ENCODE measurements around the gene DPP6.

Gene DPP6

DNA sequence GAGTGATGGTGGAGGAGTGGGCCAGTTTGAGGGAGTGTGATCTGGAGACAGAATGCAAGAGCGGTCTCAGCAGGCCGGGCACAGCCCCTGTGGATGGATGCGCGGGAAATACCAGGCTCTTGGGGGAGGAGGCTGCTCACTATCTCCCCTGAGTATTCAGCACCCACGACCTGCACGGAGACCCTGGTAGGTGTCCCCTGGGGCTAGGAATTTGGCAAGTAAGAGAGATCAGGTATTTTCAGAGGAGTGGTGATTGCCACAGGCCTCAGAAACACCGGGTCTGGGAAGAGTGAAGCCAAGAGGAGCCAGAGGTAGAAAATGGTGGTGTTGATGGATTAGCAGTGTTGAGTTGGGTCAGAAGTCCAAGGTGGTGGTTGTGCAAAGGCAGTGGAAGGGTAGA, 524.4 kb downstream of the DPP6 start:
- no peak overlapping the region for H3K4me3 ChIP-seq (ENCODE audit: insufficient read depth, low read depth, low read length)
- WGBS, 2 experiments = 92 to 94% methylated on average over 7 of the region's 7 CpGs
- no peaks in the 10 kb centered on the region for H3K9me3 ChIP-seq (ENCODE audit: control insufficient read depth, low read length)
- no peaks in the 10 kb centered on the region for H3K4me1 ChIP-seq (ENCODE audit: control insufficient read depth, insufficient read depth, low read length)
- no peaks in the 10 kb centered on the region for H3K27me3 ChIP-seq (ENCODE audit: control insufficient read depth, insufficient read depth, low read length, poor library complexity, severe bottlenecking)
- H3K27ac ChIP-seq (ENCODE audit: insufficient read depth, low read depth, low read length, poor library complexity, severe bottlenecking) = no peak overlapping the region
- H3K36me3 ChIP-seq (ENCODE audit: control insufficient read depth, insufficient read depth, low read length) = no peaks in the 10 kb centered on the region

DNA sequence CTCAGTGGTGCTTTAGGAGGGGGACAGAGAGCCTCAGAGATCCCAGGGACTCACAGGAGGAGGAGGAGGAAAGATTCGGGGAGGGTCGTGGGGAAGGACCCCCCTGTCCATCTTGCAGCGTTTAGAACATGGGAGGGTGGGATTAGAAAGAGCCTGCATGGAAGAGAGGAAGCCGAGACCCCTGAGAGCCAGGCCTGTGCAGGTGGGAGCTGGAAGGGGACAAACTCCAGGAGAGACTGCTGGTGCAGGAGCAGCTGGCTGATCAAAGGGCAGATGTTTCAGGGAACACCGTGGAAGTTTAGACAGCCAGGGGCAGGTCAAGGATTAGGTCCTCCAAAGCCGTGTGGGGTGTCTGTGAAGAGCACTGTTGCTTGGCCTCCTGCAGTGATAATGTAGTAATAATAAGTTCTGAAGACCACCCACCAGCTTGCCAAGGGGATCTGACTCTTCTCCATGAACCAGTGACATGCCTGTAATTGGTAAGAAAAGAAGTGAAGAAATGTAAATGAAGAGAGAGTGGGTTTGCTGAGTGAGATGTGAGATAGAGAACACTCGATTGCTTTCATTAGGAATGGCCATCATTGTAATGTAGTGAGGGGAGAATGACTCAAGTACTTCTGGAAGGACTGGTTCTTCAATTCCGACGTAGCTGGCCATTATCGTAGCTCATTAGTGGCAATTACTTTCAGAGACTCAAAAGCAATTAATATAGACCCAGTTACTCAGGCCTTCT, 525.1 kb downstream of the DPP6 start:
- H3K9me3 ChIP-seq (ENCODE audit: control insufficient read depth, low read length) = no peaks in the 10 kb centered on the region
- H3K4me3 ChIP-seq (ENCODE audit: insufficient read depth, low read depth, low read length) = no peak overlapping the region
- H3K27me3 ChIP-seq (ENCODE audit: control insufficient read depth, insufficient read depth, low read length, poor library complexity, severe bottlenecking) = no peaks in the 10 kb centered on the region
- H3K27ac ChIP-seq (ENCODE audit: insufficient read depth, low read depth, low read length, poor library complexity, severe bottlenecking) = no peak overlapping the region
- no peaks in the 10 kb centered on the region for H3K36me3 ChIP-seq (ENCODE audit: control insufficient read depth, insufficient read depth, low read length)
- H3K4me1 ChIP-seq (ENCODE audit: control insufficient read depth, insufficient read depth, low read length) = no peaks in the 10 kb centered on the region
- WGBS, 2 experiments = 89 to 93% methylated on average over 10 of the region's 10 CpGs

DNA sequence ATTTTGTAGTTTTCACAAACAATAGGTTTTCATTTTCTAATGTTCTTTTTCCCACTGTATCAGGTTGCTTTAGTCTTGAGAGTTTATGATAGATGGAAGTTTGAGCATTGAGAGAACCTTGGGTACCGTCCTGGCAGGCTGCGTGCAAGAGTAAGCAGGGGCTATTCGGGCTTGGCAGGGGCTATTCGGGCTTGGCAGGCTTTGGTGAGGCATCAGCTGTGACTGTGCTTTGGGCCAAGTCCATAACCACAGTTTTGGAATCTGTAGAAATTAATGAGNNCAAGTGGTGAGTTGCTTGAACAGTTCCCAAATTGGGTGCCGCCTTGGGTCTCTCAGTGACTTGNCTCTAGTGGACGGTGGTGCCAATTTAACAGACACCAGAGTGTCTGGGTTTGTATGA, 526.1 kb downstream of the DPP6 start:
- Histone ChIP-seq H3K9me3 (ENCODE audit: control insufficient read depth, low read length) (no peaks in the 10 kb centered on the region), H3K4me1 (ENCODE audit: control insufficient read depth, insufficient read depth, low read length) (no peaks in the 10 kb centered on the region), H3K36me3 (ENCODE audit: control insufficient read depth, insufficient read depth, low read length) (no peaks in the 10 kb centered on the region), H3K27me3 (ENCODE audit: control insufficient read depth, insufficient read depth, low read length, poor library complexity, severe bottlenecking) (no peaks in the 10 kb centered on the region), H3K27ac (ENCODE audit: insufficient read depth, low read depth, low read length, poor library complexity, severe bottlenecking) (no peak overlapping the region), H3K4me3 (ENCODE audit: insufficient read depth, low read depth, low read length) (no peak overlapping the region)
- WGBS, 2 experiments = 94 to 96% methylated on average over 6 of the region's 6 CpGs

DNA sequence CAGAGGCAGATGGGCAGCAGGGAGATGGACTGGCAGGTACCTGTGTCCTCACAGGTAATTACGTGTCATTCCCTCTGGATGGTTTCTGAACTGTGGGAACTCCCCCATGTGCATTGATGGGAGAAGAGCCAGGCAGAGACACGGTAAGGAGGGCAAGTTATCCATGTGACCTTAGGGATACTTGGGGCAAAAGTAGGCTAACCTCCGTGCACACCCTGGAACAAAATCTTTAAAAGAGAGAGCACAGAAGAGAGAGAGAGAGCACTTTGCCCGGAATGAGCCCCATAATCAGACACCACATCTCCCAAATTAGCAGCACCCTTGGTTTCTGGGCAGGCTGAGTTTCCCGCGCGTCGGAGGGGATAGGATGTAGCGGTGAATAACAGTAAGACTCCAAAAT, 527.5 kb downstream of the DPP6 start:
- no peak overlapping the region for H3K27ac ChIP-seq (ENCODE audit: insufficient read depth, low read depth, low read length, poor library complexity, severe bottlenecking)
- no peaks in the 10 kb centered on the region for H3K9me3 ChIP-seq (ENCODE audit: control insufficient read depth, low read length)
- WGBS, 2 experiments = 89 to 92% methylated on average over 9 of the region's 9 CpGs
- H3K36me3 ChIP-seq (ENCODE audit: control insufficient read depth, insufficient read depth, low read length) = no peaks in the 10 kb centered on the region
- H3K4me3 ChIP-seq (ENCODE audit: insufficient read depth, low read depth, low read length) = no peak overlapping the region
- H3K27me3 ChIP-seq (ENCODE audit: control insufficient read depth, insufficient read depth, low read length, poor library complexity, severe bottlenecking) = no peaks in the 10 kb centered on the region
- H3K4me1 ChIP-seq (ENCODE audit: control insufficient read depth, insufficient read depth, low read length) = no peaks in the 10 kb centered on the region

DNA sequence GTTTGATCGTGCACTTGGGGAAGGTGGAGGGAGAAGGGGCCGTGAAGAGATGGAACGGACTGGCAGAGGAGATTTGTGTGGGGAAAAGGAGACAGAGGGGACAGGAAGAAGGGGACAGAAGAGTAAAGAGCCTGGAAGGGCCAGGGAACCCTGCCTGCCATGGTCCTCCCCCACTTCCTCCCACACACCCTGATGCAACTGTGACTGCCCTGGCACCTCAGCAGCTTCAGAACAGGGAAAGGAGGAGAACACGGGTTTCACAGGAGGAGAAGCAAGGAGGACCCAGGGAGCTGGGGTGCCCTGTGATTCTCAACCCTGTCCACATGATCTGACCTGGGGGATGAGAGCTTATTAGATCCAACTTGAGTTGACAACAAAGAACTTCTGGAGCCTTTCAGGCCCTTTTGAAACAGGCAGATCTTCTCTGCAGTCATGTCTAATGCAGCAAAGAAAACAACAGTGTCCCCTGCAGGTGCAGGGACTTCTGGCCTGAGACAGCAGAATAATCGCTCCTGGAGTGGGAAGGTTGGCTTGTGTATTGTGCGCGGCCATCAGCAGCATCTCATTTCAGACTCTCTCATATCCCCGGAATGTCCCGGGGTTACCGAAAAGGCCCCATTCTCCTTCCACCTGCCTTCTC, 529.2 kb downstream of the DPP6 start:
- H3K9me3 ChIP-seq (ENCODE audit: control insufficient read depth, low read length) = no peaks in the 10 kb centered on the region
- no peak overlapping the region for H3K4me3 ChIP-seq (ENCODE audit: insufficient read depth, low read depth, low read length)
- H3K27me3 ChIP-seq (ENCODE audit: control insufficient read depth, insufficient read depth, low read length, poor library complexity, severe bottlenecking) = no peaks in the 10 kb centered on the region
- no peaks in the 10 kb centered on the region for H3K36me3 ChIP-seq (ENCODE audit: control insufficient read depth, insufficient read depth, low read length)
- WGBS, 2 experiments = 94 to 95% methylated on average over 10 of the region's 10 CpGs
- H3K4me1 ChIP-seq (ENCODE audit: control insufficient read depth, insufficient read depth, low read length) = no peaks in the 10 kb centered on the region
- H3K27ac ChIP-seq (ENCODE audit: insufficient read depth, low read depth, low read length, poor library complexity, severe bottlenecking) = no peak overlapping the region

DNA sequence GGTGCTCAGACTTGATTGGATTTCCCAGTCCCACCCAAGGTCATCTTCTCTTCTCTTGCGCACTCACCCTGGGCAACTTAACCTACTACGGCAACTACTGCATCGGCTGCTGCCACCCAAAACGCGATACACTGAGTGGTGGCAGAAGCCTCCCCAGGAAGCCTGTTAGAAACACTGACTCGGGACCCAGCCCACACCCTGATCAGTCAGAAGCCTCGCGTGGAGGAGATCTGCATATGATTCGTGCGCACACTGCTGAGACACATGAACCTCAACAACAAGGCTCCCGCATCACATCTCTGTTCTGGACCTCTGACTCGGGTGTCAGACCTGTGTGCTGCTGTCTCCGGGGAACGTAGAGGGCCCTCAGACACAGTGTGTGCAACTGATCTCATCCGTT, 531.3 kb downstream of the DPP6 start:
- Histone ChIP-seq H3K27ac (ENCODE audit: insufficient read depth, low read depth, low read length, poor library complexity, severe bottlenecking) (no peak overlapping the region), H3K27me3 (ENCODE audit: control insufficient read depth, insufficient read depth, low read length, poor library complexity, severe bottlenecking) (no peaks in the 10 kb centered on the region), H3K36me3 (ENCODE audit: control insufficient read depth, insufficient read depth, low read length) (no peaks in the 10 kb centered on the region), H3K4me1 (ENCODE audit: control insufficient read depth, insufficient read depth, low read length) (no peaks in the 10 kb centered on the region), H3K9me3 (ENCODE audit: control insufficient read depth, low read length) (no peaks in the 10 kb centered on the region), H3K4me3 (ENCODE audit: insufficient read depth, low read depth, low read length) (no peak overlapping the region)
- 93 to 96% methylated on average over 15 of the region's 15 CpGs for WGBS, 2 experiments

DNA sequence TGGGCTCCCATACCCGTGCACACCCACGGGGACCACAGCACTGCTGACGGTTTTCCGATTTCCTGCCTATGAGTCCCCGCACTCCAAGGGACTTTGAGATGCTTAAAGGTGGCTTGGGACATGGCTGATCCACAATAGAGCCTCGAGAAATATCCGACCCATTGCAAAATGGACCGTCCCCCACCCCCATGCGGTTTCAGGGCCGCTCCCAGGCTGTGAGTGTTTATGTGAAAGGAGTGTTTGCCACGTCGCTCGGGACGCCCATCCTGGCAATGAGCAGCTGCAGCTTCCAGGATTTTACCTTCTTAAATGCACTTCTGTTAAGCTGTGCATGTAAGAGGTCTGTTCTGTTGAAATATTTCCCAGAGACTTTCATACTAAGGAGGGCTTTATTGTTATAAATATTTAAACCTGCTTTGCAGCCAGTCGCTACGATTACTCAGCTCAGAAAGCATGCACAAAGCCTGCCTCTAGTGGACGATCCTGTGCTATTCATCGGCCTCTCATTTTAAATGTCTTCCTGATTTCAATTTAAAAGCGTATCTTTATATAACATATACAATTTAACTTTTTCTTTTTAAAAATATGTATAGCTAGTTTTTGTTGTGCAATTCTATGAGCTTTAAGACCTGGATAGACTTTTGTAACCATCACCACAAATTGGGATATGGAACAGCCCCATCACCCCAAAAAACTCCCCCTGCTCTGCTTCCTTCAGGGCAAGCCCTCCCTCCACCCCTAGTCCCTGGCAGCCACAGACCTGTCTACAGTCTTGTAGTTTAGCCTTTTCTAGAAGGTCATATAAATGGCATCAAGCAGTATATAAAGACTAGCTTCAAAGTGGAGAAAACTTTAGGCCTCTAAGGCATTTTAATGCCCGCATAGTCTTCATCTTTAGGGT, 532.4 kb downstream of the DPP6 start:
- no peaks in the 10 kb centered on the region for H3K27me3 ChIP-seq (ENCODE audit: control insufficient read depth, insufficient read depth, low read length, poor library complexity, severe bottlenecking)
- 69 to 71% methylated on average over 18 to 19 of the region's 20 CpGs for WGBS, 2 experiments
- H3K4me3 ChIP-seq (ENCODE audit: insufficient read depth, low read depth, low read length) = no peak overlapping the region

DNA sequence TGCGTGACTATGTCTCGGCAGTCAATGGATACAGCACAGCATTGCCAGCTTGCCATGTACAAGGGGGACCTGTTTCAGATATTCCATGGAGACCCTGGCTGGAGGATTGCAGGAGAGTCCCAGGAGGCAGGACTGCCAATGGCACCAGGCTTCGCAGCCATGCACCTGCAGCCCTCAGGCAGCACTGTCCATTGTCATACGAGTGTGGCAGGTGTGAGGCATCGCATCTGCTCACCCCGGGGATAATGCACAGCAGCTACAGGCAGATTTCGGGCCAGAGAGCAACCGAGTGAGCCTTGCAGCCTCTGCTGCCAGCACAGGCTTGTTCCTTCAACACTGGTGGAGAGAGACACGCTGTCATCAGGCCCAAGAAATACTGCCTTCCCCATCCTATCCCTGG, 535.6 kb downstream of the DPP6 start:
- Histone ChIP-seq H3K9me3 (ENCODE audit: control insufficient read depth, low read length) (no peaks in the 10 kb centered on the region), H3K4me1 (ENCODE audit: control insufficient read depth, insufficient read depth, low read length) (no peaks in the 10 kb centered on the region), H3K4me3 (ENCODE audit: insufficient read depth, low read depth, low read length) (no peak overlapping the region), H3K27ac (ENCODE audit: insufficient read depth, low read depth, low read length, poor library complexity, severe bottlenecking) (no peak overlapping the region), H3K36me3 (ENCODE audit: control insufficient read depth, insufficient read depth, low read length) (no peaks in the 10 kb centered on the region), H3K27me3 (ENCODE audit: control insufficient read depth, insufficient read depth, low read length, poor library complexity, severe bottlenecking) (no peaks in the 10 kb centered on the region)
- 89 to 93% methylated on average over 9 of the region's 9 CpGs for WGBS, 2 experiments

More for the DNA sequence above, 532.4 kb downstream of the DPP6 start:
- Histone ChIP-seq H3K4me1 (ENCODE audit: control insufficient read depth, insufficient read depth, low read length) (no peaks in the 10 kb centered on the region), H3K9me3 (ENCODE audit: control insufficient read depth, low read length) (no peaks in the 10 kb centered on the region), H3K27ac (ENCODE audit: insufficient read depth, low read depth, low read length, poor library complexity, severe bottlenecking) (no peak overlapping the region), H3K36me3 (ENCODE audit: control insufficient read depth, insufficient read depth, low read length) (no peaks in the 10 kb centered on the region)

DNA sequence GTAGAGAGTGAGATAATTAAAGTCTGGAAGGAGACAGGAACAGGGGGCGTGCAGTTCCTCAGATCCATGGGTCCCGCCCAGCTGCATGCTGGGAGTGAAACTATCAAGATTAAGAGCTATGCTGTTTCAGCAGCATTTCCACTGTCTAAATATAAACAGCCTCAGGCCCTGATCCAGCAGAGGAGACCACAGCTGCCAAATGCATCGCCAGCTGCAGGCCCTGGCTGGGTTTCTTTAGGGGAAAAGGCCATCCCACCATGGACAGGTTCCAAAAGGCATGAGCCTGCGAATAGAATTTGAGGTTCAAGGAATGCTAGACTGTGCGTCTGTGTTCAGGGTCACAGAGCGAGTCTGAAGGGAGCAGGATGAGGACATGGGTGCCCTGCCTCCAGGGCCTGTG, 539.3 kb downstream of the DPP6 start:
- Histone ChIP-seq H3K4me1 (ENCODE audit: control insufficient read depth, insufficient read depth, low read length) (no peaks in the 10 kb centered on the region), H3K27me3 (ENCODE audit: control insufficient read depth, insufficient read depth, low read length, poor library complexity, severe bottlenecking) (no peaks in the 10 kb centered on the region), H3K9me3 (ENCODE audit: control insufficient read depth, low read length) (no peaks in the 10 kb centered on the region), H3K36me3 (ENCODE audit: control insufficient read depth, insufficient read depth, low read length) (no peaks in the 10 kb centered on the region), H3K27ac (ENCODE audit: insufficient read depth, low read depth, low read length, poor library complexity, severe bottlenecking) (no peak overlapping the region), H3K4me3 (ENCODE audit: insufficient read depth, low read depth, low read length) (no peak overlapping the region)
- 95 to 97% methylated on average over 6 of the region's 6 CpGs for WGBS, 2 experiments

DNA sequence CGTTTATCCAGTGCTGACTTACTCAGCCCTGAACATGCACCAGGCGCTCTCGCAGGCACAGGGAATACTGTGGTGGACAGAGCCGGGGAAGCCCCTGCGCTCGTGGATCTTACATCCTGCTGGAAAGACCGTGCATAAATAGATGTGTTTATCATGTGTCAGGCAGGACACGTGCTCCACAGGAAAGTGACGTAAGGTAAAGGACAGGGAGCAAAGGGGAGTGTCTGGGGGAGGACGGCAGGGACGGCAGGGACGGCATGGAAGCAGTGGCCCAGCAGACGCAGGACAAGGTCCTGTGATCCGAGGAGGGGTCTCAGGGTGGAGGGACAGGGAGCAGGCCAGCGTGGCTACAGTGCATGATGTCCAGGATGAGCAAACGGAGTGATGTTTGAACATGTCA, 540.2 kb downstream of the DPP6 start:
- Histone ChIP-seq H3K4me3 (ENCODE audit: insufficient read depth, low read depth, low read length) (no peak overlapping the region), H3K4me1 (ENCODE audit: control insufficient read depth, insufficient read depth, low read length) (no peaks in the 10 kb centered on the region), H3K27me3 (ENCODE audit: control insufficient read depth, insufficient read depth, low read length, poor library complexity, severe bottlenecking) (no peaks in the 10 kb centered on the region), H3K9me3 (ENCODE audit: control insufficient read depth, low read length) (no peaks in the 10 kb centered on the region), H3K27ac (ENCODE audit: insufficient read depth, low read depth, low read length, poor library complexity, severe bottlenecking) (no peak overlapping the region), H3K36me3 (ENCODE audit: control insufficient read depth, insufficient read depth, low read length) (no peaks in the 10 kb centered on the region)
- WGBS, 2 experiments = 91 to 93% methylated on average over 16 of the region's 16 CpGs

Data from ectodermal cell (in vitro differentiated cells).